RCC 7860 (cell line): ENCODE measurements around the gene RAE1.

Source experiments
- DNase-seq: peaks from one replicate; pipeline ENCODE4 v3.0.0-alpha.2; 2015; ENCODE audit warnings: low spot score
- FAIRE-seq: peaks from 2 replicates; lab custom pipeline; 2012; peaks lifted over from hg19 to GRCh38; lab: Jason Lieb, UNC

RAE1 gene

GRCh38 chr20:57384953-57385761 lies 34.1 kb downstream of the RAE1 start:
- no peak for FAIRE-seq

DNA sequence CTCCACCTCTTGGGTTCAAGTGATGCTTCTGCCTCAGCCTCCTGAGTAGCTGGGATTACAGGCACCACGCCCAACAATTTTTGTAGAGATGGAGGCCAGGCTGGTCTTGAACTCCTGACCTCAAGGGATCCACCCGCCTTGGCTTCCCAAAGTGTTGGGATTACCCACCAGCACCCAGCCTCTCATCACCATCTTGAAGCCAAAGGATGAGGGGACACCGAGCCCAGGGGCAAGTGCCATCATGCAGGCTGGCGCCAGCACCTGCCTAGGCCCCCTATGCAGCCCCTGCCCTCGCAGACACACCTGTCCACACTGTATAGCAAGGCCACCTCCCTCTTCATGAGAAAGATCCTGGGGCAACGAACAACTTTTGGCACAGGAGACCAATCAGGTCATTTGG lies 34.9 kb downstream of the RAE1 start:
- DNase-seq (no peak), FAIRE-seq (no peak)

More at GRCh38 chr20:57384953-57385761, 34.1 kb downstream of the RAE1 start:
- no peak for DNase-seq

DNA sequence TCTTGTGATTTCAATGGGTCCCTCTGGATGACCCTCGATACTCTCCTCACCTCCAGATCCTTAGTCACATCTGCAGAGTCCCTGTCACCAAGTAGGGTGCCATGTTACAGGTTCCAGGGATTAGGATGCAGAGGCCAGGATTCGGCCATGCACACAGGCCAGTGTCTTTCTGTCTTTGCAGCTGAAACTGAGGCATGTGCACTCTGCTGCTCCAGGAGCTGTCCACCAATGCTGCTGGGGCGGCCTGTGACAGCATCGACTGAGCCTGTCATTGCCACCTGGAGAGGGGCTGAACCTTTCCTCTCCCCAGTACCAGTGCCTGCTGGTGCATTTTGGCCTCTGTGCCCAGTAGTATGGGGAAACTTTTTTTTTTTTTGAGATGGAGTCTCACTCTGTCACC lies 35.7 kb downstream of the RAE1 start:
- FAIRE-seq, result no peak

GRCh38 chr20:57387463-57387862 lies 36.4 kb downstream of the RAE1 start:
- DNase-seq (no peak), FAIRE-seq (no peak)

More for the DNA sequence above, 35.7 kb downstream of the RAE1 start:
- DNase-seq, result no peak

DNA sequence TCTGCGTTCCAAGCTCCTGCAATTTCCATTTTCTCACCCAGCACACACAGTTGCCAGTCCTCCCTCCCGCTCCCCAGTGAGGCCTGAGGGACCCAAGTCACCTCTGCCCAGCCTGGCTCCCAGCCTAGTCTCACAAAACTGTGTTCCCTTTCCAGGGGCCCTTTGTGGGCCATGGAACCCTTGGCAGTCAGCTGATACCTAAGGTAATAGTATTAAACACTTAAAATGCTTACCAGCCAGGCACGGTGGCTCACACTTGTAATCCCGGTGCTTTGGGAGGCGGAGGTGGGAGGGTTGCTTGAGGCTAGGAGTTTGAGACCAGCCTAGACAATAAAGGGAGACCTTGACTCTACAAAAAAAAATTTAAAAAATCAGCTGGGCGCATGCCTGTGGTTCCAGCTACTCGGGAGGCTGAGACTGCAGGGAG lies 36.9 kb downstream of the RAE1 start:
- DNase-seq, result no peak
- FAIRE-seq, result no peak

DNA sequence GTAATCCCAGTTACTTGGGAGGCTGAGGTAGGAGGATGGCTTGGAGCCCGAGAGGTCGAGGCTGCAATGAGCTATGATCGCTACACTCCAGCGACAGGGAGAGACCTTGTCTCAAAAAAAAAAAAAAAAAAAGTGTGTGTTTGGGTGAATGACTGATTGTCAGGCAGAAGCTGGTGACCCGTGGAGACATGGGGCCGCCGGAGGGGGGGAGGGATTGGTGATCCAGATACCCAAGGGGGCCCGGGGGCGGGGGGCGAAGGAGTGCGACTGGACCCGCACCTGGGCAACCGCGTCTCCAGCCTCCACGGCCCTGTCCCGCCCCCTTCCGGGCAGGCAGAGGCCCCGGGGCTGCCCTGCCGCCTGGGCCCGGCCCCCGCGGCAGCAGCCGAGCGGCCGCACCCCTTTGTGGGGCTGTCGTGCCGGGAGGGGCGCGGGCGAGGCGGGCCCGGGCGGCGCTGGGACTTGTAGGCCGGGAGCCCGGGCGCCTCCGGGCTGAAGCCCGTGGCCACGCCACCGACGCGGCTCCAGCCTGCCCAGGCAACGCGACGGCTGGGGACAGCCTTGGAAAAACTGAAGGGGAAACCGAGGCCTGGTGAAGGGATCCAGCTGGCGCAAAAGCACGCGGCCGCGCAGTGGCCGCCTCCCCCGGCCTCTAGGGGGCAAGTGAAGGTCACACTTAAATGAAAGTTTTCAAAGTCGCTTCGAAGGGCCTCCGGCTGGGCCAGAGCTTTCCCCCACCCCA lies 38.1 kb downstream of the RAE1 start:
- no peak for FAIRE-seq

GRCh38 chr20:57389695-57390603 lies 38.9 kb downstream of the RAE1 start:
- no peak for FAIRE-seq

More for the DNA sequence above, 38.1 kb downstream of the RAE1 start:
- peak; percentile 21 for DNase-seq

GRCh38 chr20:57390604-57391438 lies 39.8 kb downstream of the RAE1 start, which contains the start of gene RBM38:
TSS of gene RBM38 (plus strand) at chr20:57391396. CDS start at chr20:57391582, 186 bp downstream.
- FAIRE-seq (no peak), DNase-seq (peak; percentile 32)

More at GRCh38 chr20:57389695-57390603, 38.9 kb downstream of the RAE1 start:
- no peak for DNase-seq

DNA sequence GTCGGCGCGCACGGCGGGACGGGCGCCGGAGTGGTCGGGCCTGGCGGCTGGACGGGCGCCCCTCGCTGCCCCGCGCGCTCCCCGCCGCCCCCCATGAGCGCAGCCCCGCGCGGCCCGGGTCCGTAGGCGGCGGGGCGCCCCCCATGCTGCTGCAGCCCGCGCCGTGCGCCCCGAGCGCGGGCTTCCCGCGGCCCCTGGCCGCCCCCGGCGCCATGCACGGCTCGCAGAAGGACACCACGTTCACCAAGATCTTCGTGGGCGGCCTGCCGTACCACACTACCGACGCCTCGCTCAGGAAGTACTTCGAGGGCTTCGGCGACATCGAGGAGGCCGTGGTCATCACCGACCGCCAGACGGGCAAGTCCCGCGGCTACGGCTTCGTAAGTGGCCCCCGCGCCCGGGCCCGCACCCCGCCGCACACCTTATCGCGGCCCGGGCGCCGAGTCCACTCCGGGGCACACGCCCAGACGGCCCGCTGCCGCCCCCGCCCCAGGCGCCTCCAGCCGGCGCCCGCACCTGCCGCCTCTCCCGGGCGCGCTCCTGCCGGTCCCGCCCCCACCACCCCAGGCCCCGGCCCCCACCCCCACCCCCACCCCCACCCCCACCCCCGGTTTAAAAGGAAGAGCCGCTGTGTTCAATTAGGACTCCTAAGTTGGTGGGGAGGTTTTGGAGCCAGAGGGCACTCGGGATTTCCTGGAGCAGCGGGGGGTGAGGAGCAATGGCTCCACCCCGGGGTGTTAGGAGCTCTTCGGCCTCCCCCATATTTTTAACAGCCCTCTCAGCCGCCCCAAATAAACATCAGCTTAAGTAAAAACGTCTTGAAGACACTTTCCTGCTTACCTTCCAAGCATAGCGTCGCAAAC lies 40.6 kb downstream of the RAE1 start:
- DNase-seq (no peak), FAIRE-seq (no peak)

DNA sequence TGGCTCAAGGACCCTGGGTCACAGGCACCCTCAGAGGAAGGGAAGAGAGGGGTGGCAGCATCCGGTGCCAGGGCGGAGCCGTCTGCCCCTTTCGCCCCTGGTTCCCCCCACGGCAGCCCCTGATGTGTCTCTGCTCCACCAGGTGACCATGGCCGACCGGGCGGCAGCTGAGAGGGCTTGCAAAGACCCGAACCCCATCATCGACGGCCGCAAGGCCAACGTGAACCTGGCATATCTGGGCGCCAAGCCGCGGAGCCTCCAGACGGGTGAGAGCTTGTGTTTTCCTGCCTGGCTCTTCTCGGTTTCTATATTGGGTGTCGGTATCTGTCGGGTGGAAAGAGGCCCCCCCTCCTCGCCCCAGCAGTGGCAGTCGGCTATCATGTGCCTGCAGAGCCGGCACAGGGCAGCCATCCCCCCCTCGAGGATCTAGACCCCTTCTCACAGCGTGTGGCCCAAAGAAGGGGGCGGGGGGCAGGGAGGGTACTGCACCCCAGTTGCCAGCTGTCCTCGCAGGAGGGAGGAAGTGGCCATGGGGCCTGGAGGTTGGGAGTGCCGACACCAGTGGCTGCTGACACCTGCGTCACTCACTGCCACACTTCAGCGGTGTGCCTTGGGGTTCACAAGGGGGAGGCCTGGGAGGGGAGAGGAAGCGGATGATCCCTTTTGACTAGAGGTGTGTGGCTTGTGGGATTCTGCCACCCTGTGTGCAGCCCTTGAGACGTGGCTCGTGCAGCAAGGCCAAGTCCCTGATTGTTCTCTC lies 41.6 kb downstream of the RAE1 start:
- no peak for FAIRE-seq
- no peak for DNase-seq

GRCh38 chr20:57393321-57394120 lies 42.5 kb downstream of the RAE1 start:
- DNase-seq (no peak), FAIRE-seq (no peak)

DNA sequence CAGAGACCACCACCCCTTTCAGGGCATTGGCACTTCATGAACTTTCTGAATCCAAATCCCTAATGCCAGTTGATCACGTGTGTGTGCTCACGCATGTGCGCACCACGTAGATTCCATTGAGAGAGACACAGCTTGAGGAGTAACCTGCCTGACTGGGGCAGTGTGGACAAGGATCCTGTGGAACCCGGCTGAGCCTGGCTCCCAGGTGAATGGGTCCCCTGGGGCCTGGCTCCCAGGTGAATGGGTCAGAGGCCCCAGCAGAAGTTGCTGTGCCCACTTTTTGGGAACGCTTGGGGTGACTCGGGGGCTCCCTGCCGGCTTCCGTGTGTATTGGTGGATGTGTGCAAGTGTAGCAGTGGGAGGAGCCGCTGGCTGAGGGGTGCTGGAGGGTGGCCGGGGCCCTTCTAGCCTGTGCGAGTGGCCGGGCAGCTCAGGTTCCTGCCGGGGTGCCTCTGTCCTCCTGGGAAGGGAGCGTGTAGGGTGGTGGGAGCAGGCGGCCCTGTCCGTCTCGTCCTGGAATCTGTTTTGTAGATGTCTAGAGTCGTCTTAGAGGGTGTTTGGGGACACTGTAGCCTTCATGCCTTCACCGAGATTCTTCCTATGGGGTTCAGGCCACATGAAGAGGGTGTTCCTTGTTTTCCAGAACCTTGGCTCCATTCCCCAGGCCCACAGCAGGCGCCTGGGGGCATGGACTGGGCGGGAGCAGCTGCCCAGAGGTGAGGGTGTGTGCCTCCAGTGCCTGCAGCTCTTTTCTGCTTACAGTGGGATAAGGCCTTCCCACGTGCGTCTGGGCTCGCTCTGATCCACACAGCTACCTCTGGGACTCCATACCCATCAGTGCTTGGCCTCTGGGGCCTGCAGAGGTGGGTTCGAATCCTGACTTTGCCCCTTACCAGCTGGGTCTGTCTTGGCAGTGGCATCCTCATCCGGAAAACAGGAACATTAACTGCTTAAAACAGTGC lies 43.3 kb downstream of the RAE1 start:
- no peak for FAIRE-seq
- DNase-seq, result no peak

DNA sequence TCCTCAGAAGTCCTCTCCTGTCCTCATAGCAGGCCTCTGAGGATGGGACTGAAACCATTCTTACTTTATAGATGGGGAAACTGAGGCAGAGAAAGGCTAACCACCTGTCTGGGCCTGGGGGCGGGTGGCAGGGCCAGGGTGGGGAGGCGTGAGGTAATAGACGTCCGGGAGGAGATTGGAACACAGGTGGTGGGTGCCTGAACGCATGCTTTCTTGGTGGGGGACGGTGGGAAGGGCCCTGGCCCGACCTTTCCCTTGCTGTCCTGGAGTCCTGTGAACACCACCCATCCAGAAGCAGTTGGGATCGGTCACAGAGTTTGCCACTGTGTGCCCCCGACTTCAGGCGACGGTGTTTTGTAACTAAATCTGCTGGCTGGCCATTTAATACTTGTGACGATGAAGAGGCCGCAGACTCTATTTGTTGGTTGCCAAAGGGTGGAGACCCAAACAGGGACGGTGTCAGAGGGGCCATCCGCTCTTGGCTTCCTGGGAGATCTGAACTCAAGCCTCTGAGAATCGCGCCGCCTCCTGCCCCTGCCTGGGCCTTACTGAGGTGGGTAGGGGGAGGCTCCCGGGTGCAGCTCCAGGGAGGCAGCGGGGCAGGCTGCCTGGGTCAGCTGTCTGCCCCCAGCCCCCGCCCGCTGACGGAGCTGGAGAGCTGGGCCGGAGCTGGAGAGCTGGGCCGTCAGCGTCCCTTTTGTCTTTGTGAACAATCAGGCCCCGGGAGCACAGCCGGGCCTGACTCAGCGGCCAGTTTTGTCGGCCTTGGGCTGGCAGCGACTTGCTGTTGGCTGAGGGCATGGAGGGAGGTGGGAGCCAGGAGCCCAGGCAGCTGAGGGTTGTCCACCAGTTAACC lies 44.3 kb downstream of the RAE1 start:
- no peak for FAIRE-seq

GRCh38 chr20:57396212-57396983 lies 45.3 kb downstream of the RAE1 start:
- DNase-seq (no peak), FAIRE-seq (no peak)

More for the DNA sequence above, 44.3 kb downstream of the RAE1 start:
- no peak for DNase-seq
